A549 treated with GW870086 at 1 μM for 4 hours (cell line): ENCODE data around the gene SEMA3F. TPM values are rescaled to one million over a fixed set of nuclear protein-coding genes. Genes with fewer than 3 reads are reported as not detected.

ENCODE experiments used
- total RNA-seq: library from RNA; stranded (reverse); fragments of 200-300 nt; extraction: Qiagen RNA extraction; gene quantifications from 5 replicates; pipeline ENCODE4 v1.2.3, GENCODE V29; 2022; ENCODE audit warnings: low read depth

Gene SEMA3F
- 10.1 to 16.4 TPM (median 15.0 TPM) in 5 replicates for total RNA-seq

DNA sequence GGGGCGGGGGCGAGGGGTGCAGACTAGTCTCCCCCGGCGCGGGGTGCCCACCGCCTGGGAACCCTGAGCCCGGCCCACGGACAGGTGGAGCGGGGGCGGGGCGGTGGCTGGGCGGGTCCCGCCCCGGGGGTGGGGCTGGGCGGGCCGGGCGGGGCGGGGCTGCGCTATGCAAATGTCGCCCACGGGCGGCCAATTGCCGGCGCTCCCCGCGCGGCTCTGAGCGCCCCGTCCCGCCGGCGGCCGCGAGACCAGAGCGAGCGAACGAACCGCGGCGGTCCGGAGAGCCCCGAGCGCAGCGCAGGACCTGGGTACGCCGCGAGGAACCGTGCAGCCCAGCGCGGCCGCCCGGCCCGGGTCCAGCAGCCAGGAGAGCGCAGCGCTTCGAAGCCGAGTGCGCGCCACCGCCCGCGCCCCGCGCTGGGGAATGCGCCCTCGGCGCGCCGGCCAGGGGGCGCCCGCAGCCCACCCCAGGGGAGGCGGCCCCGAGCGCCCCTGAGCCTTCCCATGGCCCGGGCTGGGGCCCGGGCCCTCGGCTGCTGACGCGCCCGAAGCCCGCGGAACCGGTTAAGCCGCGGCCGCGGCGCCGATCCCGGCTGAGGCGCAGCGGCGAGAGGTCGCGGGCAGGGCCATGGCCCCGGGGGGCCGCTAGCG lies at the start of gene SEMA3F:
Gene SEMA3F, plus strand, starts transcription at position 485 of the 651 bp plus-strand sequence. CDS start 4,299 bp downstream, outside the sequence.

GRCh38 chr3:50190936-50191660 lies 36.0 kb downstream of the SEMA3F start, which contains the start of gene GNAT1:
Gene GNAT1, plus strand, starts transcription at chr3:50191610. Its CDS starts 116 bp downstream, at chr3:50191726.

GRCh38 chr3:50204804-50205412 lies 49.8 kb downstream of the SEMA3F start, which contains the start of gene SLC38A3:
Gene SLC38A3, plus strand, starts transcription at chr3:50205271. Its CDS starts 8,929 bp downstream, at chr3:50214200.

GRCh38 chr3:50235716-50236483 lies 80.8 kb downstream of the SEMA3F start, which contains the start of gene GNAI2:
Gene GNAI2, plus strand, starts transcription at chr3:50236204. Its CDS starts 132 bp downstream, at chr3:50236336.

Other genes with a start within 250 kb of the SEMA3F start
- 5.6 to 9.7 TPM (median 7.5 TPM) in 5 replicates for gene MON1A, start 225.5 kb upstream of the SEMA3F start, total RNA-seq
- gene RBM6, start 215.2 kb upstream of the SEMA3F start, total RNA-seq: 23.3 to 27.5 TPM (median 26.0 TPM) in 5 replicates
- 31.0 to 33.5 TPM (median 33.0 TPM) in 5 replicates for gene RBM5, start 66.4 kb upstream of the SEMA3F start, total RNA-seq
- gene GNAT1, start 36.3 kb downstream of the SEMA3F start, total RNA-seq: not detected in 5 replicates
- gene SLC38A3, start 49.9 kb downstream of the SEMA3F start, total RNA-seq: 0.06 to 0.14 TPM in 2 of 5 replicates, not detected in the others
- 36.6 to 47.7 TPM (median 45.5 TPM) in 5 replicates for gene GNAI2, start 80.9 kb downstream of the SEMA3F start, total RNA-seq
- 5.1 to 9.7 TPM (median 7.3 TPM) in 5 replicates for gene SEMA3B, start 113.8 kb downstream of the SEMA3F start, total RNA-seq
- 0.10 TPM in 1 of 5 replicates, not detected in the others for gene LSMEM2, start 123.8 kb downstream of the SEMA3F start, total RNA-seq
- gene IFRD2, start 137.1 kb downstream of the SEMA3F start, total RNA-seq: 69.2 to 98.8 TPM (median 94.6 TPM) in 5 replicates
- gene HYAL3, start 144.1 kb downstream of the SEMA3F start, total RNA-seq: 6.4 to 11.3 TPM (median 9.6 TPM) in 5 replicates
- gene NAA80, start 144.1 kb downstream of the SEMA3F start, total RNA-seq: 6.2 to 8.9 TPM (median 6.5 TPM) in 5 replicates
- gene HYAL1, start 148.2 kb downstream of the SEMA3F start, total RNA-seq: 0.45 to 0.70 TPM (median 0.56 TPM) in 5 replicates
- gene HYAL2, start 167.4 kb downstream of the SEMA3F start, total RNA-seq: 24.6 to 31.4 TPM (median 30.4 TPM) in 5 replicates
- 28.2 to 41.0 TPM (median 36.2 TPM) in 5 replicates for gene TUSC2, start 172.9 kb downstream of the SEMA3F start, total RNA-seq
- 17.0 to 21.1 TPM (median 19.6 TPM) in 5 replicates for gene RASSF1, start 185.5 kb downstream of the SEMA3F start, total RNA-seq
- gene ZMYND10, start 190.4 kb downstream of the SEMA3F start, total RNA-seq: 0.37 to 1.8 TPM (median 1.2 TPM) in 5 replicates
- gene NPRL2, start 195.5 kb downstream of the SEMA3F start, total RNA-seq: 11.4 to 12.6 TPM (median 11.9 TPM) in 5 replicates
- gene CYB561D2, start 195.5 kb downstream of the SEMA3F start, total RNA-seq: 13.9 to 22.8 TPM (median 19.4 TPM) in 5 replicates
- gene TMEM115, start 204.2 kb downstream of the SEMA3F start, total RNA-seq: 39.4 to 47.2 TPM (median 44.6 TPM) in 5 replicates